ENCODE results near the gene DLG1. TPM values are rescaled to one million over a fixed set of nuclear protein-coding genes. Genes with fewer than 3 reads are reported as not detected.

The DLG1 gene
- total RNA-seq, 1 donor from 2014 or later = 85.0 TPM

- H3K4me3 Mint-ChIP-seq = no peak overlapping the region
- no peaks in the 10 kb centered on the region for H3K36me3 Mint-ChIP-seq (ENCODE audit: low read depth)
- no peak overlapping the region for H3K27ac Mint-ChIP-seq
- no peaks in the 10 kb centered on the region for H3K4me1 Mint-ChIP-seq (ENCODE audit: low read depth)
- no peaks in the 10 kb centered on the region for H3K27me3 Mint-ChIP-seq (ENCODE audit: insufficient read depth)
- no peaks in the 10 kb centered on the region for H3K9me3 Mint-ChIP-seq
- DNase-seq (ENCODE audit: low spot score) = no peak
- intact Hi-C loops (cut with micrococcal nuclease) = no loop called here
Measured at GRCh38 chr3:197012540-197012883, 285.9 kb downstream of the DLG1 start.

DNA sequence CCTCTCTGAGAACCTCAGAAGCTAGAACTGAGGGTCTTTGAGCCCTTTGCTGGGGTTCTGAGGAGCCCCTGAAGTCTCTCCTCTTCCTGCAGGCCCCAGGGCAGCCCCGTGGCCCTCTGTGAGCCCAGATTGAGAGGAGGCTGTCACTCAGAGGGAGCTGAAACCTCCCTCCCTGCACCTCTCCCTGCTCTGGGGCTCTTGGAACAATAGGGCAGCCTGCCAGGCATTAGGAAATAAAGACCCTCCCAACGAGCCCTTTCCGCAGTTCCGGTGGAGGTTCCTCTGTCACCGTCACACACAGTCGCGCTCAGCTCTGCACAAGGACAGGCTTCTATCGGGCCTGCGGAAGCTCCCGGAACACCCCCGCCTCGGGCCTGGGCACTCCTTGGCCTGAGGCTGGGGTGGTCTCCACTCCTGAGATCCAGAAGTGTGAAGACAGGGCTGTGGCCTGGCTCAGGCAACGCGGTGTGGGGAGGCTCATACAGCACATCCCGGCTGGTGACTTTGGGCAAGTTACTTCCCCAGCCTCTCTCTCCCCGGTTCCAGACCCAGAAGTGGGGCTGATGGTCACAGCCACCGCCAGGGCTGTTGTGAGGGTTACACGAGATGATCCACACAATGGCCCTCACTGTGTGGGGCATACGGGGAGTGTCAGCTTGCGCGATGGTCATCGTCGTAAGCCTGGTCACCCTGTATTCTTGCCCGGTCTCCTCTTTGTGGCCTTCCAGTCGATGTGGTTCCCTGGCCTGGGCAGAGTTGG lies 286.5 kb downstream of the DLG1 start:
- no peaks in the 10 kb centered on the region for H3K27me3 Mint-ChIP-seq (ENCODE audit: insufficient read depth)
- intact Hi-C loops (cut with micrococcal nuclease) = no loop called here
- no peak overlapping the region for H3K4me3 Mint-ChIP-seq
- no peaks in the 10 kb centered on the region for H3K4me1 Mint-ChIP-seq (ENCODE audit: low read depth)
- H3K27ac Mint-ChIP-seq = no peak overlapping the region
- DNase-seq (ENCODE audit: low spot score) = no peak
- no peaks in the 10 kb centered on the region for H3K9me3 Mint-ChIP-seq
- no peaks in the 10 kb centered on the region for H3K36me3 Mint-ChIP-seq (ENCODE audit: low read depth)

DNA sequence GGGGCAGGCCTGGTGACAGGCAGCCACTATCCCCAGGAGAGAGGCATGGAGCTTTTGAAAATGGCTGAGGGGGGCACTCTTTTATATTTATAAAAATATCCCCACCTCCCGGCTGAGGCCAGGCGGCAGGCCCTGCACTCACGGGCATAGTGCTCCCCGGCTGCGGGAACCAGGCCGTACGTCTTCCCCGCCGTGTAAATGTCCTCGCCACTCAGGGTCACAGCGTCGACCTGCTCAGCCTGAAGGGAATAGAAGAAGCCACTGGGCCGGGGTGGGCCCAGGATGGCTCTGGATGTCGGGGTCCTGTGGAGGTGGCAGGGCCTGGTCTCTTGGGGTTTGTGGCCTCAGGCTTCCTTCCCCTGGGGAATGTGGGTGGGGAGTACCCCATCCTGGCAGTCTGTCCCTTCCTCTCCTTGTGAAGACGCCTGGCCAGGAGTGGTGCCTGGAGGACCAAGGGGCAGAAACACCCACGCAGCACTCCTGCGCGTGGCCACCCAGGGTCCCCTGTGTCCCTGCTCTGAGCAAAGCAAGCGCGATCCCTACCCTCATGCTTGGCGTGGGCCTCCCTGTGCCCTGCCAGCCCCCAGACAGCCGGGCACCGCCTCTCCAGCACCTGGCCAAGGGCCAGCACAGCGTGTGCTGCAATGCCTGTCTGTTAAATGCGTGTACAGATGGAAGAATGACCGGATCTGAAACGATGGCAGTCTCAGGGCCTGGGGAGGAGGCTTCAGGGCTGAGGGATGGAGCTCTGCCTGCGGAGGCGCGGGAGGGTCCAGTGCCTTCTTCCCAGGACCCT lies 287.7 kb downstream of the DLG1 start:
- no peaks in the 10 kb centered on the region for H3K36me3 Mint-ChIP-seq (ENCODE audit: low read depth)
- H3K4me3 Mint-ChIP-seq = no peak overlapping the region
- H3K27me3 Mint-ChIP-seq (ENCODE audit: insufficient read depth) = peaks cover 3% of the 10 kb centered on the region
- no peak overlapping the region for H3K27ac Mint-ChIP-seq
- intact Hi-C loops (cut with micrococcal nuclease) = no loop called here
- no peaks in the 10 kb centered on the region for H3K9me3 Mint-ChIP-seq
- H3K4me1 Mint-ChIP-seq (ENCODE audit: low read depth) = no peaks in the 10 kb centered on the region
- DNase-seq (ENCODE audit: low spot score) = no peak

- peaks cover 4% of the 10 kb centered on the region for H3K27me3 Mint-ChIP-seq (ENCODE audit: insufficient read depth)
- no peaks in the 10 kb centered on the region for H3K36me3 Mint-ChIP-seq (ENCODE audit: low read depth)
- no peaks in the 10 kb centered on the region for H3K9me3 Mint-ChIP-seq
- intact Hi-C loops (cut with micrococcal nuclease) = loop anchor here (10.0 kb wide), 1 partner anchor 495 kb away; no protein-coding TSS in a partner anchor
- DNase-seq (ENCODE audit: low spot score) = no peak
- peaks cover under 1% of the 10 kb centered on the region for H3K4me1 Mint-ChIP-seq (ENCODE audit: low read depth)
- H3K4me3 Mint-ChIP-seq = no peak overlapping the region
- H3K27ac Mint-ChIP-seq = no peak overlapping the region
Measured at GRCh38 chr3:197009532-197010019, 288.8 kb downstream of the DLG1 start.

DNA sequence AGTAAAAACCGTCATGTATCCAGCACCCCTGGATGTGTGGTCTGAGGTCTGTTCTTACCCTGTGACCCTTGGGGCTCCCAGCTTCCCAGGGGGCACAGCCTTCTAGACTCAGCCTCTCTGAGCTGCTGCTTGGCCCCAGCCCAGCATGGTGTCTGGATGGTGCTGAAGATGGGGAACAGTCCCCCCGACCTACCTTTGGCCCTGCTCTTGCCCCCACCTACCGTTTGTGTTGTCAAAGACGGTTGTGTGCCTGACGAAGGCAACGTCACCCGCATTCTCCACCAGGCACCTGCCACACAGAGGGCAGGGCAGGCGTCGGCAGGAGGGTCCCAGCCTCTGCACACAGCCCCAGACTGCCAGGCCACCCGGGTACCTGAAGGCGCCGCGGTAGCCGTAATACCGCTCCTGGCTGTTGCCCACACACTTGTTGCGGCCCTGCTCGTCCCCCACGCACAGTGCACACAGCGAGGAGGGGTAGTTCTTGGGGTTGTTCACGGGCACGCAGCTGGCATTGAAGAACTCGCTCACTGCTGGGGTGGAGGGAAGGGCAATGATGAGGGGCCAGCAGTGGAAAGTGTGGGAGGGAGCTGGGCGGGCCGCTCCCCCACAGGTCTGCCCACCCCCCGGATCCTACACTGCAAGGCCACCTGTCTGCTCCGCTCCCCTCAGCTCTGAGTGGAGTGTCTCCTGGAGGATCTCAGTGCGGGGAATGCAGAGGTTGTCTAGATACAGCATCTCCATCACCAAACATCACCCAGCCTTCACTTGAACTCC lies 289.8 kb downstream of the DLG1 start:
- H3K36me3 Mint-ChIP-seq (ENCODE audit: low read depth) = no peaks in the 10 kb centered on the region
- peaks cover 4% of the 10 kb centered on the region for H3K27me3 Mint-ChIP-seq (ENCODE audit: insufficient read depth)
- intact Hi-C loops (cut with micrococcal nuclease) = loop anchor here (10.0 kb wide), 1 partner anchor 496 kb away; no protein-coding TSS in a partner anchor
- no peak overlapping the region for H3K27ac Mint-ChIP-seq
- H3K9me3 Mint-ChIP-seq = no peaks in the 10 kb centered on the region
- DNase-seq (ENCODE audit: low spot score) = no peak
- no peak overlapping the region for H3K4me3 Mint-ChIP-seq
- peaks cover 10% of the 10 kb centered on the region for H3K4me1 Mint-ChIP-seq (ENCODE audit: low read depth)

- Mint-ChIP-seq H3K27me3 (ENCODE audit: insufficient read depth) (peaks cover 4% of the 10 kb centered on the region), H3K4me1 (ENCODE audit: low read depth) (peaks cover 10% of the 10 kb centered on the region), H3K4me3 (no peak overlapping the region), H3K27ac (no peak overlapping the region), H3K9me3 (no peaks in the 10 kb centered on the region), H3K36me3 (ENCODE audit: low read depth) (no peaks in the 10 kb centered on the region)
- no peak for DNase-seq (ENCODE audit: low spot score)
- intact Hi-C loops (cut with micrococcal nuclease) = loop anchor here (10.0 kb wide), 1 partner anchor 497 kb away; no protein-coding TSS in a partner anchor
Measured at GRCh38 chr3:197007953-197008352, 290.5 kb downstream of the DLG1 start.

- intact Hi-C loops (cut with micrococcal nuclease) = loop anchor here (10.0 kb wide), 1 partner anchor 497 kb away; no protein-coding TSS in a partner anchor
- no peak for DNase-seq (ENCODE audit: low spot score)
- Mint-ChIP-seq H3K4me3 (no peak overlapping the region), H3K27ac (no peak overlapping the region), H3K36me3 (ENCODE audit: low read depth) (no peaks in the 10 kb centered on the region), H3K27me3 (ENCODE audit: insufficient read depth) (peaks cover 4% of the 10 kb centered on the region), H3K9me3 (no peaks in the 10 kb centered on the region), H3K4me1 (ENCODE audit: low read depth) (peaks cover 10% of the 10 kb centered on the region)
Measured at GRCh38 chr3:197007296-197007940, 291.0 kb downstream of the DLG1 start.

- Mint-ChIP-seq H3K4me3 (no peak overlapping the region), H3K4me1 (ENCODE audit: low read depth) (peaks cover 10% of the 10 kb centered on the region), H3K27ac (no peak overlapping the region), H3K27me3 (ENCODE audit: insufficient read depth) (peaks cover 4% of the 10 kb centered on the region), H3K9me3 (no peaks in the 10 kb centered on the region), H3K36me3 (ENCODE audit: low read depth) (no peaks in the 10 kb centered on the region)
- intact Hi-C loops (cut with micrococcal nuclease) = loop anchor here (10.0 kb wide), 1 partner anchor 498 kb away; no protein-coding TSS in a partner anchor
- no peak for DNase-seq (ENCODE audit: low spot score)
Measured at GRCh38 chr3:197006860-197007259, 291.6 kb downstream of the DLG1 start.

DNA sequence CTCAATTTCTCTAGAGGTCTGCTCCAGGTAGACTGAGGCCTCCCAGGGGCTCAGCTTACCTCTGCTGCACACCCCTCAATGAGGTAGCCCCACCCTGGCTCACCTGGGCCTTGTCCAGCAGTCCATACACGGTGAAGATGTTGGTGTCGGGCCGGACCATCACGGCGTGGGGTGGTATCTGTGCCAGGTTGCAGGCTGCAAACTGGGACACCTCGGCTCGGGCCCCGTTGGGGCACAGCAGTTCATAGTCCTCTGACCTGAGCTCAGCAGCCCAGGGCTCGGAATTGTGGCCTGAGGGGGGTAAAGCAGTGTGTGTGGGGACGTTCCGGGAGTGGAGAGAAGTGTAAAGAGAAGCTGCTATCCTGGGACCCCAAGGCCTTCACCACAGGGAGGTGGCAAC lies 292.0 kb downstream of the DLG1 start:
- Mint-ChIP-seq H3K4me1 (ENCODE audit: low read depth) (peaks cover 10% of the 10 kb centered on the region), H3K4me3 (no peak overlapping the region), H3K9me3 (no peaks in the 10 kb centered on the region), H3K36me3 (ENCODE audit: low read depth) (no peaks in the 10 kb centered on the region), H3K27ac (no peak overlapping the region), H3K27me3 (ENCODE audit: insufficient read depth) (peaks cover 4% of the 10 kb centered on the region)
- intact Hi-C loops (cut with micrococcal nuclease) = loop anchor here (10.0 kb wide), 1 partner anchor 498 kb away; no protein-coding TSS in a partner anchor
- no peak for DNase-seq (ENCODE audit: low spot score)

GRCh38 chr3:197003461-197004385 lies 294.7 kb downstream of the DLG1 start:
- Mint-ChIP-seq H3K9me3 (no peaks in the 10 kb centered on the region), H3K36me3 (ENCODE audit: low read depth) (no peaks in the 10 kb centered on the region), H3K4me1 (ENCODE audit: low read depth) (peaks cover 10% of the 10 kb centered on the region), H3K4me3 (peak overlapping the region; percentile 83), H3K27ac (peak overlapping the region; percentile 89), H3K27me3 (ENCODE audit: insufficient read depth) (peaks cover 4% of the 10 kb centered on the region)
- intact Hi-C loops (cut with micrococcal nuclease) = loop anchor here (1.0 to 10.0 kb wide), 3 partner anchors 26 to 501 kb away; partner anchors contain the start of genes MELTF and NCBP2
- DNase-seq (ENCODE audit: low spot score) = no peak

DNA sequence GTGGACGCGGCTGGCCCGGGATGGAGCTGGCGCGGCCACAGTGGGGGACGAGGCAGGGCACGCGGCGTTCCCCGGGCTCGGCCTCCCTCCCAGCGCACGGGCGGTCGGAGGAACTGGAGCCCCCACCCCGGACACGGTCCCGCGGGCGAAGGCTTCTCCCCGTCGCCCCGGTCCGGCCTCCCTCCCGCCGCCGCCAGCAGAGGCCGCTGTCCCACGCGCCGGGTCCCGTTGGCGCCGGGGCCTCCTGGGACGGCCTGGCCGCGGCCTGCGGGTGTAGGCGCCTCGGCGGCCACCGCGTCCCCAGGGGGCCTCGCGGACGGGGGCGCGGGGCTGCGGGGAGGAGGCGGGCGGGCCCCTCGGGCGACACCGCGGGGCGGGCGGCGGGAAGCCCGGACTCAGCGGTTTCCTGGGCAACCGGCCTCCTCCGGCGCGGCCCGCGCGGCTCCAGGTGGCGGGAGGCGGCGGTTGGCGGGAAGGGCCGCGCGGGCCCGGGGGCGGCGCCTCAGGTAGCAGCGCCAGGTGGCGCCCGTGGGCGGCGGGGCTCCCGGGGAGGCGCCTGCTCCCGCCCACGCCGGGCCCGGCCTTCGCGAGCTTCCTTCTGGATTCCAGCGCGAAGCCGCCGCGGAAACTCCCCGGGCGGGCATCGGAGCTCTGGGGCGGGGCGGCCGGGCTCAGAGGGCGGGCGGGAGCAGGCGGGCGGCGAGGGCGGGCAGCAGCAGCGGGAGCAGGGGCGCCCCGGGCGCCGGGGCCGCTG lies 295.5 kb downstream of the DLG1 start:
- Mint-ChIP-seq H3K4me3 (no peak overlapping the region), H3K27ac (no peak overlapping the region), H3K9me3 (no peaks in the 10 kb centered on the region), H3K4me1 (ENCODE audit: low read depth) (peaks cover 10% of the 10 kb centered on the region), H3K27me3 (ENCODE audit: insufficient read depth) (peaks cover 4% of the 10 kb centered on the region), H3K36me3 (ENCODE audit: low read depth) (no peaks in the 10 kb centered on the region)
- DNase-seq (ENCODE audit: low spot score) = peak; percentile 77
- intact Hi-C loops (cut with micrococcal nuclease) = loop anchor here (1.0 to 10.0 kb wide), 5 partner anchors 26 to 551 kb away; partner anchors contain the start of genes MELTF and NCBP2

Measured in activated T-helper 1 cell treated with anti-CD3 and anti-CD28 coated beads, Interleukin-12 subunit alpha, Interleukin-12 subunit beta, Interleukin-2, Interleukin-4 antibody, amounts not matched to agents 30 ng/mL and 10 ng/mL and 1 ng/mL, durations not matched to agents 14 hours and 24 hours and 36 hours (primary cell).